Measurements from ENCODE around the gene OPTN.

The OPTN gene

GRCh38 chr10:13187135-13187534 lies 87.2 kb downstream of the OPTN start:
- TF ChIP-seq SIN3A (IDR thresholded peaks at IDR 0.05; ENCODE audit: borderline replicate concordance, insufficient read depth, low read length) (no peak), FOXP2 (optimal IDR thresholded peaks at IDR 0.05; ENCODE audit: borderline replicate concordance, extremely low read depth, extremely low read length, insufficient read depth) (no peak), POLR2AphosphoS5 (IDR thresholded peaks at IDR 0.05; ENCODE audit: low read depth, low read length) (no peak), TAF1 (IDR thresholded peaks at IDR 0.05; ENCODE audit: borderline replicate concordance, insufficient read depth, low read length) (no peak)
- TF ChIP-seq, protein P1, sequence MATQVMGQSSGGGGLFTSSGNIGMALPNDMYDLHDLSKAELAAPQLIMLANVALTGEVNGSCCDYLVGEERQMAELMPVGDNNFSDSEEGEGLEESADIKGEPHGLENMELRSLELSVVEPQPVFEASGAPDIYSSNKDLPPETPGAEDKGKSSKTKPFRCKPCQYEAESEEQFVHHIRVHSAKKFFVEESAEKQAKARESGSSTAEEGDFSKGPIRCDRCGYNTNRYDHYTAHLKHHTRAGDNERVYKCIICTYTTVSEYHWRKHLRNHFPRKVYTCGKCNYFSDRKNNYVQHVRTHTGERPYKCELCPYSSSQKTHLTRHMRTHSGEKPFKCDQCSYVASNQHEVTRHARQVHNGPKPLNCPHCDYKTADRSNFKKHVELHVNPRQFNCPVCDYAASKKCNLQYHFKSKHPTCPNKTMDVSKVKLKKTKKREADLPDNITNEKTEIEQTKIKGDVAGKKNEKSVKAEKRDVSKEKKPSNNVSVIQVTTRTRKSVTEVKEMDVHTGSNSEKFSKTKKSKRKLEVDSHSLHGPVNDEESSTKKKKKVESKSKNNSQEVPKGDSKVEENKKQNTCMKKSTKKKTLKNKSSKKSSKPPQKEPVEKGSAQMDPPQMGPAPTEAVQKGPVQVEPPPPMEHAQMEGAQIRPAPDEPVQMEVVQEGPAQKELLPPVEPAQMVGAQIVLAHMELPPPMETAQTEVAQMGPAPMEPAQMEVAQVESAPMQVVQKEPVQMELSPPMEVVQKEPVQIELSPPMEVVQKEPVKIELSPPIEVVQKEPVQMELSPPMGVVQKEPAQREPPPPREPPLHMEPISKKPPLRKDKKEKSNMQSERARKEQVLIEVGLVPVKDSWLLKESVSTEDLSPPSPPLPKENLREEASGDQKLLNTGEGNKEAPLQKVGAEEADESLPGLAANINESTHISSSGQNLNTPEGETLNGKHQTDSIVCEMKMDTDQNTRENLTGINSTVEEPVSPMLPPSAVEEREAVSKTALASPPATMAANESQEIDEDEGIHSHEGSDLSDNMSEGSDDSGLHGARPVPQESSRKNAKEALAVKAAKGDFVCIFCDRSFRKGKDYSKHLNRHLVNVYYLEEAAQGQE (IDR thresholded peaks at IDR 0.05; ENCODE audit: insufficient read depth in 1 of 2, low read depth in 2 of 2, low read length in 2 of 2): no peak
